ENCODE data around the gene RBM33. TPM values are rescaled to one million over a fixed set of nuclear protein-coding genes. Genes with fewer than 3 reads are reported as not detected.

Gene RBM33
- total and polyA plus RNA-seq, 10 of the 15 experiments (the other 5 are each of a cell fraction or from before 2014, with no cell fraction given): 4.7 to 67.2 (median 24.3) TPM

DNA sequence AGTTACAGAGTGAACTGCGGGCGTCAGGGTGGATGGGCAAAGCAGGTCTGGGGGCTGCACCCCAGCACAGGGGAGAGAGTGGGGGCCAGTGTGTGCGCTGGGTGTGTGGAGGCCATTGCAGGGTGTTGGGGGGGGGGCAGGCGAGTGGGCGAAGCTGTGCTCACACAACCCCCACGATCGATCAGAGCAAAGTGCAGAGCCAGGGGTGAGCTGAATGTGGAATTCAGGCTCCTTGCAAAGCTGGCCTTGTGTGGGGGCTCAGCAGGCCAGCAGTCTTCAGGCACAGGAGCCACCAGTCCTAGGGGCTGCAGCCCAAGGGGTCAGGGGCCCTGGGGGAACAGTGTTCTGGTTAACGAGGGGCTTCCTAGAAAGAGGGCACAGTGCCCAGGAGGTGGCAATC is 168.7 kb downstream of the RBM33 start:
- Histone ChIP-seq H4K20me1 (ENCODE audit: control insufficient read depth, insufficient read depth) (no peaks in the 10 kb centered on the region), H2AFZ (ENCODE audit: control insufficient read depth, low read depth, low read length) (no peak overlapping the region), H3K36me3 (ENCODE audit: control insufficient read depth in 2 of 2, insufficient read depth in 2 of 2, low read length in 1 of 2) (no peaks in the 10 kb centered on the region), H3K9ac (ENCODE audit: control insufficient read depth, insufficient read depth, low read length) (no peak overlapping the region), H3K4me2 (ENCODE audit: control insufficient read depth, insufficient read depth) (no peak overlapping the region), H3K79me2 (ENCODE audit: control insufficient read depth, insufficient read depth, low read length) (no peaks in the 10 kb centered on the region), H3K27me3 (replicated peaks in 1 of 2; ENCODE audit: control insufficient read depth in 2 of 2, insufficient read depth in 2 of 2, low read length in 1 of 2) (peaks cover 8 to 11% of the 10 kb centered on the region in 2 experiments), H3K9me3 (replicated peaks; ENCODE audit: control insufficient read depth, insufficient read depth, low read length) (no peaks in the 10 kb centered on the region; the same call in 2 of the 3 replicates), H3K4me3 (no peak overlapping the region), H3K4me1 (ENCODE audit: control insufficient read depth, insufficient read depth, low read length) (no peaks in the 10 kb centered on the region), H3K27ac (ENCODE audit: control insufficient read depth, insufficient read depth) (no peak overlapping the region)
- no peak for DNase-seq (ENCODE audit: low read depth, low spot score)
- SMC1A ChIA-PET (ENCODE audit: uncharacterized antibody, unreplicated experiment): interaction anchor here (0.6 kb wide), 1 partner anchor 500 kb away, joined by 3 read pairs; no protein-coding TSS in a partner anchor
- in situ Hi-C loops (cut with MboI) (loop anchor here (25.0 kb wide), 1 partner anchor 1449 kb away; no protein-coding TSS in a partner anchor), intact Hi-C loops (cut with micrococcal nuclease; ENCODE audit: unreplicated experiment) (loop anchor here (10.0 kb wide), 2 partner anchors 342 to 832 kb away; partner anchors contain the start of gene RNF32)
- CTCF ChIA-PET: interaction anchor here (0.8 to 0.9 kb wide), 2 partner anchors 660 to 1007 kb away, joined by 3 to 4 read pairs; no protein-coding TSS in a partner anchor
- POLR2A ChIA-PET: interaction anchor here (0.7 kb wide), 1 partner anchor 1576 kb away, joined by 5 read pairs; no protein-coding TSS in a partner anchor
- WGBS (ENCODE audit: insufficient coverage, insufficient replicate concordance, low lambda C conversion rate, missing lambda C conversion rate): 4% methylated on average over 4 of the region's 8 CpGs
- BruUV-seq (replicated peaks): no TSS peak
- no peak for TF ChIP-seq IKZF2 (IDR thresholded peaks at IDR 0.05)
- no peak for TF ChIP-seq YY1 (IDR thresholded peaks at IDR 0.05; ENCODE audit: low read depth, low read length)
- no peak for TF ChIP-seq POLR2AphosphoS2 (IDR thresholded peaks at IDR 0.05; ENCODE audit: low read depth, low read length)
- ATAC-seq: no peak
- RAD21 ChIA-PET (ENCODE audit: unreplicated experiment): no interaction called here
- FAIRE-seq: no peak

- 9% methylated on average over 19 of the region's 19 CpGs for WGBS (ENCODE audit: insufficient coverage, insufficient replicate concordance, low lambda C conversion rate, missing lambda C conversion rate)
- ATAC-seq (no peak), DNase-seq (ENCODE audit: low read depth, low spot score) (no peak), FAIRE-seq (no peak)
- no peaks in the 10 kb centered on the region for H3K36me3 ChIP-seq (ENCODE audit: control insufficient read depth in 2 of 2, insufficient read depth in 2 of 2, low read length in 1 of 2)
- SMC1A ChIA-PET (ENCODE audit: uncharacterized antibody, unreplicated experiment): interaction anchor here (0.6 kb wide), 1 partner anchor 499 kb away, joined by 3 read pairs; no protein-coding TSS in a partner anchor
- H3K9me3 ChIP-seq (replicated peaks; ENCODE audit: control insufficient read depth, insufficient read depth, low read length): no peaks in the 10 kb centered on the region; the same call in 2 of the 3 replicates
- RAD21 ChIA-PET (ENCODE audit: unreplicated experiment): no interaction called here
- H3K4me3 ChIP-seq: no peak overlapping the region
- H3K79me2 ChIP-seq (ENCODE audit: control insufficient read depth, insufficient read depth, low read length): no peaks in the 10 kb centered on the region
- H3K4me1 ChIP-seq (ENCODE audit: control insufficient read depth, insufficient read depth, low read length): no peaks in the 10 kb centered on the region
- no peak overlapping the region for H3K9ac ChIP-seq (ENCODE audit: control insufficient read depth, insufficient read depth, low read length)
- H4K20me1 ChIP-seq (ENCODE audit: control insufficient read depth, insufficient read depth): no peaks in the 10 kb centered on the region
- in situ Hi-C loops (cut with MboI) (loop anchor here (25.0 kb wide), 1 partner anchor 1449 kb away; no protein-coding TSS in a partner anchor), intact Hi-C loops (cut with micrococcal nuclease; ENCODE audit: unreplicated experiment) (loop anchor here (2.0 to 10.0 kb wide), 3 partner anchors 341 to 1003 kb away; partner anchors contain the start of gene RNF32)
- H2AFZ ChIP-seq (ENCODE audit: control insufficient read depth, low read depth, low read length): no peak overlapping the region
- TF ChIP-seq POLR2A (IDR thresholded peaks at IDR 0.05; ENCODE audit: low read depth, low read length) (no peak), MXI1 (IDR thresholded peaks at IDR 0.05; ENCODE audit: low read depth, low read length) (no peak)
- TF ChIP-seq, protein P1, sequence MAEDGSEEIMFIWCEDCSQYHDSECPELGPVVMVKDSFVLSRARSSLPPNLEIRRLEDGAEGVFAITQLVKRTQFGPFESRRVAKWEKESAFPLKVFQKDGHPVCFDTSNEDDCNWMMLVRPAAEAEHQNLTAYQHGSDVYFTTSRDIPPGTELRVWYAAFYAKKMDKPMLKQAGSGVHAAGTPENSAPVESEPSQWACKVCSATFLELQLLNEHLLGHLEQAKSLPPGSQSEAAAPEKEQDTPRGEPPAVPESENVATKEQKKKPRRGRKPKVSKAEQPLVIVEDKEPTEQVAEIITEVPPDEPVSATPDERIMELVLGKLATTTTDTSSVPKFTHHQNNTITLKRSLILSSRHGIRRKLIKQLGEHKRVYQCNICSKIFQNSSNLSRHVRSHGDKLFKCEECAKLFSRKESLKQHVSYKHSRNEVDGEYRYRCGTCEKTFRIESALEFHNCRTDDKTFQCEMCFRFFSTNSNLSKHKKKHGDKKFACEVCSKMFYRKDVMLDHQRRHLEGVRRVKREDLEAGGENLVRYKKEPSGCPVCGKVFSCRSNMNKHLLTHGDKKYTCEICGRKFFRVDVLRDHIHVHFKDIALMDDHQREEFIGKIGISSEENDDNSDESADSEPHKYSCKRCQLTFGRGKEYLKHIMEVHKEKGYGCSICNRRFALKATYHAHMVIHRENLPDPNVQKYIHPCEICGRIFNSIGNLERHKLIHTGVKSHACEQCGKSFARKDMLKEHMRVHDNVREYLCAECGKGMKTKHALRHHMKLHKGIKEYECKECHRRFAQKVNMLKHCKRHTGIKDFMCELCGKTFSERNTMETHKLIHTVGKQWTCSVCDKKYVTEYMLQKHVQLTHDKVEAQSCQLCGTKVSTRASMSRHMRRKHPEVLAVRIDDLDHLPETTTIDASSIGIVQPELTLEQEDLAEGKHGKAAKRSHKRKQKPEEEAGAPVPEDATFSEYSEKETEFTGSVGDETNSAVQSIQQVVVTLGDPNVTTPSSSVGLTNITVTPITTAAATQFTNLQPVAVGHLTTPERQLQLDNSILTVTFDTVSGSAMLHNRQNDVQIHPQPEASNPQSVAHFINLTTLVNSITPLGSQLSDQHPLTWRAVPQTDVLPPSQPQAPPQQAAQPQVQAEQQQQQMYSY (CRISPR knock-in tag; IDR thresholded peaks at IDR 0.05): no peak
- no peak overlapping the region for H3K4me2 ChIP-seq (ENCODE audit: control insufficient read depth, insufficient read depth)
- CTCF ChIA-PET: interaction anchor here (0.9 kb wide), 1 partner anchor 1006 kb away, joined by 4 read pairs; no protein-coding TSS in a partner anchor
- H3K27me3 ChIP-seq (replicated peaks in 1 of 2; ENCODE audit: control insufficient read depth in 2 of 2, insufficient read depth in 2 of 2, low read length in 1 of 2): peaks cover 8 to 11% of the 10 kb centered on the region in 2 experiments
- no peak overlapping the region for H3K27ac ChIP-seq (ENCODE audit: control insufficient read depth, insufficient read depth)
- POLR2A ChIA-PET: interaction anchor here (0.7 kb wide), 1 partner anchor 1575 kb away, joined by 5 read pairs; no protein-coding TSS in a partner anchor
- BruUV-seq (replicated peaks): no TSS peak
Observed at GRCh38 chr7:155813546-155814315, 169.3 kb downstream of the RBM33 start.
